Fibroblast of lung (primary cell): ENCODE measurements around the gene TXNDC16. TPM values are rescaled to one million over a fixed set of nuclear protein-coding genes. Genes with fewer than 3 reads are reported as not detected.

Experiments used
- DNase-seq, 2 donors: peaks; one replicate each; pipeline versions ENCODE4 v3.0.0 to v3.0.0-alpha.2; 2010; ENCODE audit warnings: low read depth in 2 of 2
- H2AFZ ChIP-seq: 2 replicates; pipeline ENCODE4 v1.5.1; 2012; ENCODE audit warnings: low read length, control low read depth, inconsistent platforms
- H3K27ac ChIP-seq: 2 replicates; pipeline ENCODE4 v1.5.1; 2011; ENCODE audit warnings: low read length, control low read depth; ENCODE audit not compliant: insufficient read depth
- H3K27me3 ChIP-seq: 2 replicates; pipeline ENCODE4 v1.5.1; 2011; ENCODE audit warnings: mild to moderate bottlenecking, low read length; ENCODE audit not compliant: control insufficient read depth, insufficient read depth
- H3K36me3 ChIP-seq: 2 replicates; pipeline ENCODE4 v1.5.1; 2011; ENCODE audit warnings: low read length; ENCODE audit not compliant: control insufficient read depth, insufficient read depth
- H3K4me1 ChIP-seq: 2 replicates; pipeline ENCODE4 v1.5.1; 2011; ENCODE audit warnings: low read length; ENCODE audit not compliant: control insufficient read depth, insufficient read depth; ENCODE audit errors: extremely low read depth
- H3K4me2 ChIP-seq: 2 replicates; pipeline ENCODE4 v1.5.1; 2011; ENCODE audit warnings: low read length, control low read depth; ENCODE audit not compliant: insufficient read depth; ENCODE audit errors: extremely low read depth
- H3K4me3 ChIP-seq, 4 experiments: fragments of 200-600 bp in 1 of 4; sonication (generic) in 1 of 4; replicated peaks in 1 of 4; 2 replicates each; pipeline ENCODE4 v1.5.1; 2011 to 2016; ENCODE audit warnings: low read length in 4 of 4, low read depth in 3 of 4, mild to moderate bottlenecking in 3 of 4, control low read depth in 2 of 4, inconsistent platforms in 1 of 4, mixed read lengths in 1 of 4; ENCODE audit not compliant: insufficient read depth in 1 of 4; ENCODE audit errors: control extremely low read depth in 1 of 4
- H3K79me2 ChIP-seq: 2 replicates; pipeline ENCODE4 v1.5.1; 2012; ENCODE audit warnings: mild to moderate bottlenecking, low read length, inconsistent platforms; ENCODE audit not compliant: control insufficient read depth, insufficient read depth
- H3K9ac ChIP-seq: 2 replicates; pipeline ENCODE4 v1.5.1; 2011; ENCODE audit warnings: mild to moderate bottlenecking, low read length, control low read depth; ENCODE audit not compliant: insufficient read depth
- H3K9me3 ChIP-seq: 2 replicates; pipeline ENCODE4 v1.5.1; 2012; ENCODE audit warnings: low read depth, low read length; ENCODE audit not compliant: control insufficient read depth, insufficient read depth
- H4K20me1 ChIP-seq: 2 replicates; pipeline ENCODE4 v1.5.1; 2011; ENCODE audit warnings: low read length; ENCODE audit not compliant: control insufficient read depth, insufficient read depth; ENCODE audit errors: extremely low read depth
- EZH2 ChIP-seq: IDR thresholded peaks from 2 replicates; pipeline ENCODE4 v1.5.1; 2012; ENCODE audit warnings: low read length, control low read depth, mild to moderate bottlenecking; ENCODE audit errors: missing control alignments
- polyA plus RNA-seq, 2 donors: library from polyadenylated mRNA; depleted of rRNA in 1 of 2; stranded (reverse) in 1 of 2; unstranded in 1 of 2; fragments of >200 nt; gene quantifications; 2 replicates each; pipeline ENCODE4 v1.2.1, GENCODE V29; 2011 to 2012; ENCODE audit warnings: missing spikeins in 1 of 2
- total RNA-seq: library from RNA; depleted of rRNA; stranded (reverse); fragments of >200 nt; gene quantifications from 2 replicates; pipeline ENCODE4 v1.2.1, GENCODE V29; 2014
- TF ChIP-seq, protein P1 (sequence below), 2 donors: IDR thresholded peaks in 1 of 2; conservative IDR thresholded peaks in 1 of 2; 1 replicate in 1 of 2; 2 replicates in 1 of 2; pipeline ENCODE4 v1.5.1; 2011 to 2012; ENCODE audit warnings: low read length in 2 of 2, control low read depth in 1 of 2, inconsistent platforms in 1 of 2, low read depth in 1 of 2, mild to moderate bottlenecking in 1 of 2

The TXNDC16 gene
- total and polyA plus RNA-seq, 2 donors (not counting 1 experiment from before 2014, with no cell fraction given): 3.0 to 6.6 TPM

DNA sequence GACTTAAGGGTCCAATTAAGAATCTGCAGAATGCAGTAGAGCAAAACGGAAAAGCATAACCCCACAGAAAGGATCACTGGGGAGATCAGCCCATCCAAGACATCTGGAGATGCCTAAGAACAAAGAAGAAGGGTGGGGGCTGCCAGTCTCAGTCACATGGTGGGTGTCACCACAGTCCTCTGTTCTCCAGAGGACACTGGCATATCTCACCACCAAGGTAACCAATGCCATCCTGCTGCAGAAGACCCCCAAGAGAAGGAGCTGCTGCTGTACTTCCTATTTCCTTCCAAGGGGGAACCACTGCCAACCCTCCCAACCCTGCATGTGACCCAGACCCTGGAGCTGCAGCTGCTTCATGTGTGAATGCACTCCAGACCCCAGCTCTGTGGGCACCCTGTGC lies 147.0 kb downstream of the TXNDC16 start:
- H3K9ac ChIP-seq: no peak overlapping the region
- no peak for TF ChIP-seq EZH2
- TF ChIP-seq, protein P1, sequence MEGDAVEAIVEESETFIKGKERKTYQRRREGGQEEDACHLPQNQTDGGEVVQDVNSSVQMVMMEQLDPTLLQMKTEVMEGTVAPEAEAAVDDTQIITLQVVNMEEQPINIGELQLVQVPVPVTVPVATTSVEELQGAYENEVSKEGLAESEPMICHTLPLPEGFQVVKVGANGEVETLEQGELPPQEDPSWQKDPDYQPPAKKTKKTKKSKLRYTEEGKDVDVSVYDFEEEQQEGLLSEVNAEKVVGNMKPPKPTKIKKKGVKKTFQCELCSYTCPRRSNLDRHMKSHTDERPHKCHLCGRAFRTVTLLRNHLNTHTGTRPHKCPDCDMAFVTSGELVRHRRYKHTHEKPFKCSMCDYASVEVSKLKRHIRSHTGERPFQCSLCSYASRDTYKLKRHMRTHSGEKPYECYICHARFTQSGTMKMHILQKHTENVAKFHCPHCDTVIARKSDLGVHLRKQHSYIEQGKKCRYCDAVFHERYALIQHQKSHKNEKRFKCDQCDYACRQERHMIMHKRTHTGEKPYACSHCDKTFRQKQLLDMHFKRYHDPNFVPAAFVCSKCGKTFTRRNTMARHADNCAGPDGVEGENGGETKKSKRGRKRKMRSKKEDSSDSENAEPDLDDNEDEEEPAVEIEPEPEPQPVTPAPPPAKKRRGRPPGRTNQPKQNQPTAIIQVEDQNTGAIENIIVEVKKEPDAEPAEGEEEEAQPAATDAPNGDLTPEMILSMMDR (conservative IDR thresholded peaks at IDR 0.05 in 1 of 2, IDR thresholded peaks at IDR 0.05 in 1 of 2; ENCODE audit: low read depth in 1 of 2, low read length in 2 of 2): no peak
- no peak overlapping the region for H3K27ac ChIP-seq
- DNase-seq: no peak
- H3K4me2 ChIP-seq: no peak overlapping the region
- no peaks in the 10 kb centered on the region for H3K27me3 ChIP-seq
- no peaks in the 10 kb centered on the region for H3K9me3 ChIP-seq
- no peak overlapping the region for H3K4me3 ChIP-seq
- H3K36me3 ChIP-seq: no peaks in the 10 kb centered on the region
- no peaks in the 10 kb centered on the region for H3K79me2 ChIP-seq
- no peak overlapping the region for H2AFZ ChIP-seq
- H4K20me1 ChIP-seq: no peaks in the 10 kb centered on the region
- H3K4me1 ChIP-seq: no peaks in the 10 kb centered on the region

DNA sequence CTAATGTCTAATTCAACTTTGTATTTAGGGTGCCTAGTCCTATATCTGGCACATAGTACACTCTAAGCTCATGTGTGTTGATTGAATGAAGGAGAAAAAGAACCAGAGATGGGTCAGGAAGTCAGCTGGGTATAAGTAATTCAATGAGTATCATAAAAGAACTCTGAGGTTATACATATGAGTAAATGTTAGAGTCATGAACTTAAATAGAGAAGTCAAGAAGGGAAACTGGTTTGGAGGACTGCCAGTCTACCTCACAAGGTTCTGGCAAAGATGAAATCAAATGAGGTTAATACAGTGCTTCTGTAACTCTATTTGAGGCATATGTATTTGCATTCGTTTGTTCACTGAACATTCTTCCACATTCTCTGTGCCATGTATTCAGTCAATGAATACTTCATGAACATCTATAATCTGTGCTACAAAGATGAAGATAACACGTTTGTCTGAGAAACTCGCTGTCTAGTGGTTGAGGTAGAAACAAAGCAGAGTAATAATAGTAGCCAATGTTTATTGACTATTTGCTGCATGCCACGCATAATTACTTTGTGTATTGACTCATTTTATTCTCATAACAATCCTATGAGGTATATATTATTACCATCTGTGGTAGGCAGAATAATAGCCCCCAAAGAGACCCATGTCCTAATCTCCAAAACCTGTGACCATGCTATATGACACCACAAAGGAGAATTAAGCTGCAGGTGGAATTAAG lies 149.3 kb downstream of the TXNDC16 start:
- Histone ChIP-seq H3K79me2 (no peaks in the 10 kb centered on the region), H3K4me1 (peaks cover 3% of the 10 kb centered on the region), H3K4me2 (no peak overlapping the region), H3K9me3 (no peaks in the 10 kb centered on the region), H3K9ac (no peak overlapping the region), H3K36me3 (no peaks in the 10 kb centered on the region), H4K20me1 (no peaks in the 10 kb centered on the region), H2AFZ (no peak overlapping the region), H3K27ac (no peak overlapping the region), H3K27me3 (no peaks in the 10 kb centered on the region), H3K4me3 (no peak overlapping the region)
- TF ChIP-seq, protein P1 (conservative IDR thresholded peaks at IDR 0.05 in 1 of 2, IDR thresholded peaks at IDR 0.05 in 1 of 2; ENCODE audit: low read depth in 1 of 2, low read length in 2 of 2): no peak
- no peak for TF ChIP-seq EZH2
- DNase-seq: peak; percentile 56 to 79

DNA sequence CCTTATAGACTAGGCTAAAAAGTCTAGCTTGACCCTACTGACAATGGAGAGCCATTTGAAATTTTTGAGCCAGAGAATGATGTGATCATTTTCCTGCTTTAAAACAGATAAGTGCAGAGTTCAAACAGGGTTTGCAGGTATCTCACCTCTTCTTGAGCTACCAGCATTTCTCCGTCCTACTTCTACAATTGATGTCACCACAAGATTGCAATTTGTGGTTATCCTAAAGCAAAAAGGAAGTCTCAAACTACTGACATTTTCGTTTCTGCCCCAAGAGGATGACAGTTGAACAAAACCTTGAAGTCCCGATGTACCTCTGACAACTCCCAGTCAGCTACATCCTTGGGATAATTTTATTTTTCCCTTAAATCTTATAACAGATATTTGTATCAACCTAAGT lies 151.5 kb downstream of the TXNDC16 start:
- Histone ChIP-seq H2AFZ (no peak overlapping the region), H3K79me2 (no peaks in the 10 kb centered on the region), H4K20me1 (no peaks in the 10 kb centered on the region), H3K4me2 (no peak overlapping the region), H3K36me3 (peaks cover 2% of the 10 kb centered on the region), H3K9ac (no peak overlapping the region), H3K4me1 (peaks cover 4% of the 10 kb centered on the region), H3K4me3 (no peak overlapping the region), H3K27me3 (no peaks in the 10 kb centered on the region), H3K9me3 (no peaks in the 10 kb centered on the region), H3K27ac (no peak overlapping the region)
- DNase-seq: no peak
- no peak for TF ChIP-seq EZH2
- TF ChIP-seq, protein P1 (conservative IDR thresholded peaks at IDR 0.05 in 1 of 2, IDR thresholded peaks at IDR 0.05 in 1 of 2; ENCODE audit: low read depth in 1 of 2, low read length in 2 of 2): no peak
